HCT116 (cell line): ENCODE data around the gene CACNA1A. TPM values are rescaled to one million over a fixed set of nuclear protein-coding genes. Genes with fewer than 3 reads are reported as not detected.
A peak's percentile ranks its signal among the peaks of the same experiment; 100 is the strongest.

Source experiments
- ATAC-seq: fragments of 200-7000 bp; cut with Tn5 transposase; 2 replicates; pipeline ENCODE4 v1.9.1; 2020; ENCODE audit warnings: mild to moderate bottlenecking, moderate library complexity
- BruUV-seq: library from RNA; stranded (reverse); fragments of 400-500 nt; replicated peaks from 2 replicates; lab custom pipeline; 2021; lab: Mats Ljungman, UMichigan
- CTCF ChIA-PET: fragments of 300-600 bp; sonication (Branson Sonifier 250); formaldehyde crosslinking; loops from one replicate; lab custom pipeline; 2021; ENCODE audit warnings: antibody characterized with exemption; lab: Charles Lee
- POLR2A ChIA-PET: fragments of 300-600, 350-600 bp; sonication (Branson Sonifier 250); formaldehyde crosslinking; loops from one replicate; lab custom pipeline; 2021; ENCODE audit warnings: antibody characterized with exemption; lab: Charles Lee
- RAD21 ChIA-PET, 2 experiments: fragments of 300-600 bp; sonication (Branson Sonifier 250); formaldehyde crosslinking; loops; one replicate each; lab custom pipeline; 2023; ENCODE audit warnings: low total read pairs in 2 of 2; ENCODE audit not compliant: uncharacterized antibody in 2 of 2, unreplicated experiment in 2 of 2, low non-redundant PET in 1 of 2; lab: Charles Lee
- DNase-seq: peaks from one replicate; pipeline ENCODE4 v3.0.0-alpha.2; 2010; ENCODE audit warnings: low read depth, low spot score
- H2AFZ ChIP-seq: fragments of 200-600 bp; shearing (Covaris generic), sonication (generic); 2 replicates; pipeline ENCODE4 v1.6.1; 2017; ENCODE audit warnings: low read depth, mixed run types, mixed read lengths, antibody characterized with exemption, low read length; ENCODE audit not compliant: poor library complexity, severe bottlenecking
- H3K27ac ChIP-seq: 2 replicates; pipeline ENCODE4 v1.5.1; 2012; ENCODE audit warnings: low read depth, low read length
- H3K27me3 ChIP-seq: fragments of 200-600 bp; sonication (generic); 2 replicates; pipeline ENCODE4 v1.6.1; 2016; ENCODE audit warnings: mixed run types, low read length, mixed read lengths; ENCODE audit not compliant: insufficient read depth
- H3K36me3 ChIP-seq, 2 experiments: fragments of 200-500 bp in 1 of 2; fragments of 200-600 bp in 1 of 2; sonication (Bioruptor generic) in 1 of 2; sonication (generic) in 1 of 2; 2 replicates each; pipeline versions ENCODE4 v1.5.1 to v1.6.1; 2014 to 2016; ENCODE audit warnings: low read length in 2 of 2, inconsistent platforms in 1 of 2, mixed read lengths in 1 of 2, mixed run types in 1 of 2; ENCODE audit not compliant: insufficient read depth in 2 of 2, control insufficient read depth in 1 of 2
- H3K4me1 ChIP-seq, 2 experiments: fragments of 200-600 bp in 1 of 2; sonication (generic) in 1 of 2; 2 replicates each; pipeline versions ENCODE4 v1.5.1 to v1.6.1; 2012 to 2017; ENCODE audit warnings: low read length in 2 of 2, inconsistent platforms in 1 of 2, mild to moderate bottlenecking in 1 of 2, mixed read lengths in 1 of 2, mixed run types in 1 of 2, moderate library complexity in 1 of 2; ENCODE audit not compliant: insufficient read depth in 2 of 2, control insufficient read depth in 1 of 2
- H3K4me2 ChIP-seq: fragments of 200-600 bp; sonication (generic); 2 replicates; pipeline ENCODE4 v1.6.1; 2017; ENCODE audit warnings: mixed run types, low read length, mixed read lengths
- H3K4me3 ChIP-seq, 2 experiments: fragments of 200-600 bp in 1 of 2; sonication (generic) in 1 of 2; replicated peaks in 1 of 2; 2 replicates each; pipeline ENCODE4 v1.5.1; 2011 to 2016; ENCODE audit warnings: low read length in 2 of 2, control low read depth in 1 of 2, low read depth in 1 of 2, mild to moderate bottlenecking in 1 of 2, mixed read lengths in 1 of 2, mixed run types in 1 of 2
- H3K79me2 ChIP-seq: fragments of 200-600 bp; sonication (generic); 2 replicates; pipeline ENCODE4 v1.6.1; 2017; ENCODE audit warnings: mild to moderate bottlenecking, mixed run types, low read length, moderate library complexity, mixed read lengths; ENCODE audit not compliant: insufficient read depth
- H3K9ac ChIP-seq: fragments of 200-600 bp; sonication (generic); 2 replicates; pipeline ENCODE4 v1.6.1; 2016; ENCODE audit warnings: low read length, mixed read lengths
- H3K9me2 ChIP-seq: fragments of 200-600 bp; sonication (generic), shearing (Covaris generic); 2 replicates; pipeline ENCODE4 v1.6.1; 2017; ENCODE audit warnings: mixed run types, mild to moderate bottlenecking, moderate library complexity; ENCODE audit not compliant: insufficient read depth
- H3K9me3 ChIP-seq, 2 experiments: fragments of 200-500 bp in 1 of 2; fragments of 200-600 bp in 1 of 2; sonication (Bioruptor generic) in 1 of 2; sonication (generic) in 1 of 2; 2 replicates each; pipeline ENCODE4 v1.6.1; 2014 to 2017; ENCODE audit warnings: low read length in 2 of 2, mixed read lengths in 2 of 2, inconsistent platforms in 1 of 2, low read depth in 1 of 2, mild to moderate bottlenecking in 1 of 2, mixed run types in 1 of 2, moderate library complexity in 1 of 2; ENCODE audit not compliant: control insufficient read depth in 1 of 2, insufficient read depth in 1 of 2
- H4K20me1 ChIP-seq: fragments of 200-600 bp; sonication (generic), shearing (Covaris generic); 2 replicates; pipeline ENCODE4 v1.6.1; 2017; ENCODE audit warnings: mixed run types, mild to moderate bottlenecking, moderate library complexity; ENCODE audit not compliant: insufficient read depth
- MAX ChIP-seq: IDR thresholded peaks from 2 replicates; pipeline ENCODE4 v1.6.1; 2012
- POLR2A ChIP-seq: IDR thresholded peaks from 2 replicates; pipeline ENCODE4 v1.7.0; 2011; ENCODE audit warnings: borderline replicate concordance; ENCODE audit not compliant: insufficient read depth, insufficient read length; ENCODE audit errors: extremely low read depth
- POLR2AphosphoS5 ChIP-seq: IDR thresholded peaks from 2 replicates; pipeline ENCODE4 v1.6.1; 2011; ENCODE audit warnings: mild to moderate bottlenecking, low read depth, low read length, moderate library complexity
- YY1 ChIP-seq: IDR thresholded peaks from 2 replicates; pipeline ENCODE4 v1.6.1; 2011; ENCODE audit warnings: low read length, low read depth, moderate library complexity, mild to moderate bottlenecking; ENCODE audit not compliant: insufficient replicate concordance; ENCODE audit errors: extremely low read depth
- ZBTB33 ChIP-seq: IDR thresholded peaks from 2 replicates; pipeline ENCODE4 v1.6.1; 2011; ENCODE audit warnings: mild to moderate bottlenecking, low read length, moderate library complexity; ENCODE audit not compliant: insufficient replicate concordance; ENCODE audit errors: extremely low read depth
- intact Hi-C: fragments of 100-400 bp; cut with micrococcal nuclease; formaldehyde crosslinking; loops from 2 replicates; pipeline ENCODE4 v1.10.0; 2022
- total RNA-seq: library from RNA; stranded (reverse); gene quantifications from one replicate; pipeline ENCODE4 v1.2.1, GENCODE V29; 2021; ENCODE audit not compliant: unreplicated experiment
- TF ChIP-seq, protein P1 (sequence below): IDR thresholded peaks from 2 replicates; pipeline ENCODE4 v1.6.1; 2012; ENCODE audit warnings: low read depth

Gene CACNA1A
- total RNA-seq, 1 experiment from 2014 or later: 7.5 TPM

GRCh38 chr19:13163609-13164342, 342.5 kb downstream of the CACNA1A start:
- Histone ChIP-seq H3K79me2 (peaks cover 8% of the 10 kb centered on the region; the same call in 1 of the 2 replicates), H3K9me2 (no peaks in the 10 kb centered on the region), H3K27me3 (no peaks in the 10 kb centered on the region), H2AFZ (no peak overlapping the region), H3K9me3 (no peaks in the 10 kb centered on the region), H3K4me3 (peak overlapping the region; percentile 48 to 54), H3K9ac (peak overlapping the region; percentile 86), H3K4me1 (peaks cover 80 to 91% of the 10 kb centered on the region in 2 experiments), H3K27ac (peak overlapping the region; percentile 99), H3K36me3 (no peaks in the 10 kb centered on the region), H4K20me1 (no peaks in the 10 kb centered on the region), H3K4me2 (peak overlapping the region; percentile 79)
- TF ChIP-seq POLR2A: peak; percentile 28
- no peak for TF ChIP-seq YY1
- TF ChIP-seq MAX: no peak
- TF ChIP-seq POLR2AphosphoS5: peak; percentile 35; the same call in 1 of the 2 replicates
- TF ChIP-seq ZBTB33: no peak
- TF ChIP-seq, protein P1, sequence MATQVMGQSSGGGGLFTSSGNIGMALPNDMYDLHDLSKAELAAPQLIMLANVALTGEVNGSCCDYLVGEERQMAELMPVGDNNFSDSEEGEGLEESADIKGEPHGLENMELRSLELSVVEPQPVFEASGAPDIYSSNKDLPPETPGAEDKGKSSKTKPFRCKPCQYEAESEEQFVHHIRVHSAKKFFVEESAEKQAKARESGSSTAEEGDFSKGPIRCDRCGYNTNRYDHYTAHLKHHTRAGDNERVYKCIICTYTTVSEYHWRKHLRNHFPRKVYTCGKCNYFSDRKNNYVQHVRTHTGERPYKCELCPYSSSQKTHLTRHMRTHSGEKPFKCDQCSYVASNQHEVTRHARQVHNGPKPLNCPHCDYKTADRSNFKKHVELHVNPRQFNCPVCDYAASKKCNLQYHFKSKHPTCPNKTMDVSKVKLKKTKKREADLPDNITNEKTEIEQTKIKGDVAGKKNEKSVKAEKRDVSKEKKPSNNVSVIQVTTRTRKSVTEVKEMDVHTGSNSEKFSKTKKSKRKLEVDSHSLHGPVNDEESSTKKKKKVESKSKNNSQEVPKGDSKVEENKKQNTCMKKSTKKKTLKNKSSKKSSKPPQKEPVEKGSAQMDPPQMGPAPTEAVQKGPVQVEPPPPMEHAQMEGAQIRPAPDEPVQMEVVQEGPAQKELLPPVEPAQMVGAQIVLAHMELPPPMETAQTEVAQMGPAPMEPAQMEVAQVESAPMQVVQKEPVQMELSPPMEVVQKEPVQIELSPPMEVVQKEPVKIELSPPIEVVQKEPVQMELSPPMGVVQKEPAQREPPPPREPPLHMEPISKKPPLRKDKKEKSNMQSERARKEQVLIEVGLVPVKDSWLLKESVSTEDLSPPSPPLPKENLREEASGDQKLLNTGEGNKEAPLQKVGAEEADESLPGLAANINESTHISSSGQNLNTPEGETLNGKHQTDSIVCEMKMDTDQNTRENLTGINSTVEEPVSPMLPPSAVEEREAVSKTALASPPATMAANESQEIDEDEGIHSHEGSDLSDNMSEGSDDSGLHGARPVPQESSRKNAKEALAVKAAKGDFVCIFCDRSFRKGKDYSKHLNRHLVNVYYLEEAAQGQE: no peak
- ATAC-seq (peak; percentile 28; the same call in 1 of the 2 replicates), DNase-seq (no peak)
- POLR2A ChIA-PET: interaction anchor here (1.0 to 4.1 kb wide), 8 partner anchors 9 to 110 kb away, joined by 3 to 36 read pairs (median 8); partner anchors contain the start of genes IER2 and STX10
- RAD21 ChIA-PET: interaction anchor here in 1 of 2 experiments (1.6 kb wide), 1 partner anchor 32 kb away, joined by 5 read pairs; no protein-coding TSS in a partner anchor
- BruUV-seq: no TSS peak
- CTCF ChIA-PET: interaction anchor here (0.6 to 1.9 kb wide), 3 partner anchors 11 to 31 kb away, joined by 3 to 7 read pairs (median 4); no protein-coding TSS in a partner anchor
- intact Hi-C loops: no loop called here
